Right cardiac atrium (tissue), 5 donors: ENCODE measurements around the gene PKIG. TPM values are rescaled to one million over a fixed set of nuclear protein-coding genes. Genes with fewer than 3 reads are reported as not detected.

ENCODE experiments used
- ATAC-seq, 2 donors: fragments of 200-7000 bp; cut with Tn5 transposase; one replicate each; pipeline versions ENCODE4 v1.8.0 to v1.9.1; 2020; ENCODE audit warnings: moderate library complexity in 2 of 2, mild to moderate bottlenecking in 1 of 2
- DNase-seq, 3 donors: peaks; one replicate each; pipeline ENCODE4 v3.0.0-alpha.2; 2020
- H3K27ac ChIP-seq: one replicate; pipeline ENCODE4 v1.5.1; 2013; ENCODE audit warnings: mild to moderate bottlenecking, low read length, control low read depth, moderate library complexity
- H3K27me3 ChIP-seq: one replicate; pipeline ENCODE4 v1.6.1; 2013; ENCODE audit not compliant: control insufficient read depth, insufficient read depth
- H3K4me1 ChIP-seq: one replicate; pipeline ENCODE4 v1.6.1; 2013; ENCODE audit warnings: low read length; ENCODE audit not compliant: control insufficient read depth, insufficient read depth
- H3K4me3 ChIP-seq: one replicate; pipeline ENCODE4 v1.5.1; 2013; ENCODE audit warnings: low read length, control low read depth
- H3K9me3 ChIP-seq: one replicate; pipeline ENCODE4 v1.6.1; 2013; ENCODE audit warnings: low read length; ENCODE audit not compliant: control insufficient read depth
- WGBS: extraction: QIAGEN DNeasy Blood & Tissue Kit; methylation state at CpG from one replicate; pipeline ENCODE4 v1.1.7; 2013; 5-methylcytosine and 5-hydroxymethylcytosine counted together
- intact Hi-C, 4 donors: fragments of 100-400 bp; cut with DNase I; formaldehyde crosslinking; loops; one replicate each; pipeline versions ENCODE4 v1.11.0 to v1.14.0; 2022 to 2023
- polyA plus RNA-seq: library from polyadenylated mRNA; stranded (reverse); fragments of 200-250 nt; gene quantifications from one replicate; pipeline ENCODE4 v1.2.3, GENCODE V29; 2013
- total RNA-seq, 4 donors: library from RNA; stranded (reverse); fragmentation: NEBNext Ultra II Directional; extraction: Animal tissue kit (Norgen Biotek cat#: 25700); gene quantifications; one replicate each; pipeline ENCODE4 v1.2.1, GENCODE V29; 2021
- donor health status: healthy with polysubstance abuse.
- donor health status: DM: no; HTN: yes; CAD: no.
- donor health status: DM: no; HTN: no; CAD: no.
- donor health status: DM: no; HTN: yes; CAD: no; lungs with severe emphysema.
- donor health status: DM: yes; HTN: yes; CAD: no.

Gene PKIG
- total and polyA plus RNA-seq, 5 donors = 212 to 334 (median 235) TPM

DNA sequence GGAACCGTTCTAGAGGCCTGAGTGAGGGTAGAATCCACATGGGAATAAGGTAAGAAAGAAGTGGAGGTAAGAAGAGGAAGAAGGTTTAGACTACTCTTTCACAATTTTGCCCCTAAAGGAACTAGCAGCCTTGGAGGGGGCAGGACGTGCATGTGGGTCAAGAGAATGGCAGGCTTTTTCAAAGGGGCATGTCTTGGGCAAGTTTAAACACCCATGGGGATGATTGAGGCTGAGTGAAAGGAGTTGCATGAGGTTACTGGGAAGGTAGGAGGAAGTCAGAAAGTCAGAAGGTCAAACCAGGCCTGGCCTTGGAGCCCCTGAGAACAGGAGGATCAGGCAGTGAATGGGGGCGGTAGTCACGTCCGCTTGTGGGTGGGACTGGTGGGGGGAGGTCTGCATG, 58.9 kb downstream of the PKIG start:
- no peak overlapping the region for H3K4me3 ChIP-seq
- no peak for ATAC-seq
- 84% methylated on average over 5 of the region's 5 CpGs for WGBS
- no peaks in the 10 kb centered on the region for H3K27me3 ChIP-seq
- no peak for DNase-seq
- H3K9me3 ChIP-seq = no peaks in the 10 kb centered on the region
- H3K4me1 ChIP-seq = peaks cover 29% of the 10 kb centered on the region
- peak overlapping the region; percentile 13 for H3K27ac ChIP-seq
- intact Hi-C loops = no loop called here

DNA sequence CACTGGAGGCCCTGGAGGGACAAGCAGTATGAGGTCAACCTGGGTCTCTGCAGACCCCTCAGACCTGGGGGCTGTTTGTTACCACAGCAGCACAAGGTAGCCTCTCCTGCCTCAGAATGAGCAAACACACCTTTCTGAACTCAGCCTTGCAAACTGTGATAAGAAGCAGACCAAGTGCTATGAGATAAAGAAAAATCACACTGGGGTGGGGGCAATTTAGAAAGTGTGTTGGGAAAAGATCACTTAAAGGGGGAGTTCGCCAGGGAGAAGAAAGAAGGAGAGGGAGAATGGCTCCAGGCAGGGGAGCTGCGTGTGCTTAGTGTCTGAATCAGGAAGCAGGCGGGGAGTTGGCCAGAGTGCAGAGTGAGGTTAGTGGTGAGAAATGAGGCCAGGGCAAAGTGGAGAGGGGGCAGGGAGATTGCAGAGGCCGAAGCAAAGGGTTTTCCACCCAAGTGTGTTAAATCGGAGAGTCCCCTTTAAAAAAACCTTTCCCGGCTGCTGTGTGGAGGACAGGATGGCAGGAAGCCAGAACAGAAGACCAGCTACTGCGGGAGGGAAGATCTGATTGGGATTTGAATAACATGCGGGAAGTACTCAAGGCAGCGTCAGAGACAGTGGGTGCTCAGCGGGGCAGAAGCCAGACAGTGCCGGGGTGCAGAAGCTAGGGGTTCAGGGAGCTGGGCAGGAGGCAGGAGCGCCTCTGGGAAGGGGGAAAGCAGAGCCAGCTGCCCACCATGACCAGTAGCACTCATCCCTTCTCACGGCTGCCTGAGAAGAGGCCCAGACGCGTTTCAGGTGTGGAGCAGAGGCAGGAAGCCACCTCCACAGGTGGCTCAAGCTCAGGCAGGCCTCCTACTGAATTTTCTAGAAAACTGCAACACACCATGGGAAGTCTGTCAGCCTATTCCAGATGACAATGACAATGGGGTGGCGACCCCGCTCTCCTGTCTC, 60.1 kb downstream of the PKIG start:
- 17% methylated on average over 17 of the region's 17 CpGs for WGBS
- no peaks in the 10 kb centered on the region for H3K27me3 ChIP-seq
- ATAC-seq (peak; percentile 61 to 65), DNase-seq (peak; percentile 82 to 91 (median 90))
- peaks cover 26% of the 10 kb centered on the region for H3K4me1 ChIP-seq
- peak overlapping the region; percentile 61 for H3K27ac ChIP-seq
- intact Hi-C loops = no loop called here
- H3K4me3 ChIP-seq = peak overlapping the region; percentile 23
- H3K9me3 ChIP-seq = no peaks in the 10 kb centered on the region

- Histone ChIP-seq H3K4me3 (no peak overlapping the region), H3K4me1 (peaks cover 26% of the 10 kb centered on the region), H3K9me3 (no peaks in the 10 kb centered on the region), H3K27me3 (no peaks in the 10 kb centered on the region), H3K27ac (peak overlapping the region; percentile 61)
- DNase-seq (no peak), ATAC-seq (no peak)
- 44% methylated on average over 1 of the region's 1 CpG for WGBS
- intact Hi-C loops = no loop called here
Measured at GRCh38 chr20:44643154-44643519, 60.8 kb downstream of the PKIG start.

DNA sequence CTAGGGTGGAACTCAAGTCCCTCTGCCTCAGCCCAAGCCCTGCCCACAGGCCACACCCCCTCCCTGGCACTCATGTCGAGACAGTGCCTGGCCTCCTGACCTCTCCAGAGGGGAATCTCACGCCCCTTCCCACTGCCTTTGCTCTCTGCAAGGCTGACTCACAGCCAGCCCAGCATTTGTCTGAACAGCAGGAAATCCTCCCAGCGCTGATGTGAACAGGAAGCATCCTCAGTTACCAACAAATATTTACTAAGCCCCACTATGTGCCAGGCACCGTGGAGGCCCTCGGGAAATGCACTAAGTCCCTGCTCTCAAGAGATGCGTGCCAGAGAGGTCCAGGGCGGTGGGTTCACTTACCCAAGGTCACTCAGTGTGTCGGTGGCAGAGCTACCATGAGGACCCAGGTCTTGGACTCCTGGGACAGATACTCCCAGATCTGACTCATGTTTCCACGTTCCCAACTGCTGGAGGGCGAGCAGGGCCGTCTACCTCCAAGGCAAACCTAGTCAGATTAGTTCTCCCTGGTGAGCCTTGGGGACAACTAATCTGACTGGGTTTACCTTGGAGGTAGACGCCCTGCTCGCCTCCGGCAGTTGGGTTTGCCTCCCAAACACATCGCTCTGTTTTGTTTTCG, 61.3 kb downstream of the PKIG start:
- H3K9me3 ChIP-seq = no peaks in the 10 kb centered on the region
- ATAC-seq (peak; percentile 68 to 91), DNase-seq (peak; percentile 87 to 91 (median 90))
- no peak overlapping the region for H3K4me3 ChIP-seq
- peak overlapping the region; percentile 61 for H3K27ac ChIP-seq
- intact Hi-C loops = no loop called here
- H3K27me3 ChIP-seq = no peaks in the 10 kb centered on the region
- peaks cover 26% of the 10 kb centered on the region for H3K4me1 ChIP-seq
- 37% methylated on average over 16 of the region's 16 CpGs for WGBS

GRCh38 chr20:44644230-44644617, 61.8 kb downstream of the PKIG start:
- Histone ChIP-seq H3K4me1 (peaks cover 28% of the 10 kb centered on the region), H3K27ac (peak overlapping the region; percentile 61), H3K9me3 (no peaks in the 10 kb centered on the region), H3K27me3 (no peaks in the 10 kb centered on the region), H3K4me3 (no peak overlapping the region)
- no peak for ATAC-seq
- no peak for DNase-seq
- WGBS = 68% methylated on average over 8 of the region's 8 CpGs
- intact Hi-C loops = no loop called here

GRCh38 chr20:44644667-44645131, 62.3 kb downstream of the PKIG start:
- 74% methylated on average over 7 of the region's 7 CpGs for WGBS
- H3K9me3 ChIP-seq = no peaks in the 10 kb centered on the region
- peak overlapping the region; percentile 61 for H3K27ac ChIP-seq
- H3K27me3 ChIP-seq = no peaks in the 10 kb centered on the region
- ATAC-seq = no peak
- intact Hi-C loops = no loop called here
- DNase-seq = no peak
- H3K4me1 ChIP-seq = peaks cover 29% of the 10 kb centered on the region
- H3K4me3 ChIP-seq = no peak overlapping the region

DNA sequence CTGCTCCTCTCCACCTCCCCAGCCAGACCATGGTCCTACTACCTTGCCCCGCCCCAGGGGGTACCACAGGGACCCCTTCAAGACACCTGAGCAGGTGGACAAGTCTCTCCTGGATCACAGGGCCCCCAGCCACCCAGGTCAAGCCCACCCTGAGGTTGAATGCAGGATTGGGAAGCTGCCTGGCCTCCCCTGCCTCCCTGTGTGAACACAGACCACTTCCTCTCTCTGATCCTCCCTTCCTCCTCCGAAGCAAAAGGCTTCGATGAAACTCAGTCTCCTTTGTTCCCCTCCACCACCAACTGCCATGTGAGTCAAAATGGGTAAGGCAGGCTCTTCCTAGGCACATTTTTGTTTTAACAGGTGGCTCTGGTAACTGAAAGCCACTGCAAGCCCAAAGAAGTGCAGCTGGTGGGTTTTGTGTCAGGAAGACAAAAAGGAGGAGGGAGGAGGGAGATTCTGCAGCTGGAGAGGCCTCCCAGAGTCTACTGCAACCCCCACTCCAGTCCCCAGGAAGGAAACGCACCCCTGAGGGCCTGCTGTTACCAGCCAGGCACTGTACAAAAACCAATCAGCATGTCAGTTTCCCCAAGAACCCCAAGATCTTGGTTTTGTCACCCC, 63.8 kb downstream of the PKIG start:
- H3K27ac ChIP-seq = no peak overlapping the region

GRCh38 chr20:44646641-44647274, 64.4 kb downstream of the PKIG start:
- whole genome bisulfite sequencing = 81% methylated on average over 10 of the region's 10 CpGs
- H3K4me1 ChIP-seq = peaks cover 29% of the 10 kb centered on the region
- DNase-seq (no peak), ATAC-seq (no peak)
- intact Hi-C loops = no loop called here
- H3K27me3 ChIP-seq = no peaks in the 10 kb centered on the region
- no peak overlapping the region for H3K4me3 ChIP-seq
- H3K9me3 ChIP-seq = no peaks in the 10 kb centered on the region
- H3K27ac ChIP-seq = no peak overlapping the region

More for the DNA sequence above, 63.8 kb downstream of the PKIG start:
- H3K4me3 ChIP-seq = no peak overlapping the region
- no peak for ATAC-seq
- H3K27me3 ChIP-seq = no peaks in the 10 kb centered on the region
- intact Hi-C loops = no loop called here
- H3K9me3 ChIP-seq = no peaks in the 10 kb centered on the region
- no peak for DNase-seq
- H3K4me1 ChIP-seq = peaks cover 29% of the 10 kb centered on the region
- 49% methylated on average over 4 of the region's 4 CpGs for WGBS

DNA sequence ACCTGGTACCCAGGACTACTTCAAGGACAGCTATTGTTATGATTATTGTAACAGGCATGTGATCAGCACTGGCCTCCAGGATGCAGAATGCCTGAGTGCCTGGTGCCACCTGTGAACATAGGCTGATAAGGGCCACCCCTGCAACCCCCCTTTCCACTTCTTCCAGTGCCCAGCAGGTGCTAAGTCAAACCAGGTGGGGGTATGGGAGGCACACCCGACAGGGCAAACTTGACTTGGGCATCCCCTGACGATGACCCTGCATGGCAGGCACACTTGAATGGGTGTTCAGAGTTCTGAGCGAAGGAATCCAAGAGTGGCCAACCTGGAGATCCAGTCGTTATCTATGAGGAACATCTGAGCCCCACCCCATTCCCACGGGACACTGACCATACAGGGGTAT, 65.7 kb downstream of the PKIG start:
- DNase-seq (no peak), ATAC-seq (no peak)
- no peak overlapping the region for H3K4me3 ChIP-seq
- no peaks in the 10 kb centered on the region for H3K9me3 ChIP-seq
- H3K4me1 ChIP-seq = peaks cover 18% of the 10 kb centered on the region
- H3K27ac ChIP-seq = no peak overlapping the region
- 90% methylated on average over 5 of the region's 5 CpGs for WGBS
- intact Hi-C loops = no loop called here
- no peaks in the 10 kb centered on the region for H3K27me3 ChIP-seq

DNA sequence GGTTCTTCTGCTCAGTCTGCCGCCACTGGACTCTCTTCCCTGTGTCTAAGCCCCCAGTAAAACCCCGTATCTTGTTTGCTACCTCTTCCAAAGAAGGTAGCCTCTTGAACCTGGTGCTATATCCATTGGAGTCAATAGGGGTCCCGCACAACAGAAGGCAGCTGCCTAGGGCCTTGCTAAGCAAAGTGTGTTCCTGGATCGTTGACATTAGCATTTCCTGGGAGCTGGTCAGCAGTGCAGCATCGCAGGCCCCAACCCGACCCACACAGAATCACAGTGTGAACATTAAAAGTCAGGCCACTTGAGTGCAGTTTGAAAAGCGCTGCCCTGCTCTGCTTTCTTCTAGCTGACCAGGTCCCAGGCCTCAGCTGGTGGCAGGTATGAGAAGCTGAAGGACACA, 66.2 kb downstream of the PKIG start:
- WGBS = 76% methylated on average over 7 of the region's 7 CpGs
- Histone ChIP-seq H3K27me3 (no peaks in the 10 kb centered on the region), H3K9me3 (no peaks in the 10 kb centered on the region), H3K4me1 (peaks cover 18% of the 10 kb centered on the region), H3K4me3 (no peak overlapping the region), H3K27ac (no peak overlapping the region)
- DNase-seq (peak in 1 of 3 donors; percentile 41), ATAC-seq (no peak)
- intact Hi-C loops = no loop called here
